Measurements from ENCODE around the gene GUCY1A2.
"Not testable (repeated sequence)": the region's sequence is repeated elsewhere in the genome, so short reads cannot be mapped to it uniquely, and the experiment has no call there.

Gene GUCY1A2

GRCh38 chr11:106785913-106786650, 232.2 kb downstream of the GUCY1A2 start:
- H3K27ac ChIP-seq: no peak overlapping the region
- TF ChIP-seq, protein P1, sequence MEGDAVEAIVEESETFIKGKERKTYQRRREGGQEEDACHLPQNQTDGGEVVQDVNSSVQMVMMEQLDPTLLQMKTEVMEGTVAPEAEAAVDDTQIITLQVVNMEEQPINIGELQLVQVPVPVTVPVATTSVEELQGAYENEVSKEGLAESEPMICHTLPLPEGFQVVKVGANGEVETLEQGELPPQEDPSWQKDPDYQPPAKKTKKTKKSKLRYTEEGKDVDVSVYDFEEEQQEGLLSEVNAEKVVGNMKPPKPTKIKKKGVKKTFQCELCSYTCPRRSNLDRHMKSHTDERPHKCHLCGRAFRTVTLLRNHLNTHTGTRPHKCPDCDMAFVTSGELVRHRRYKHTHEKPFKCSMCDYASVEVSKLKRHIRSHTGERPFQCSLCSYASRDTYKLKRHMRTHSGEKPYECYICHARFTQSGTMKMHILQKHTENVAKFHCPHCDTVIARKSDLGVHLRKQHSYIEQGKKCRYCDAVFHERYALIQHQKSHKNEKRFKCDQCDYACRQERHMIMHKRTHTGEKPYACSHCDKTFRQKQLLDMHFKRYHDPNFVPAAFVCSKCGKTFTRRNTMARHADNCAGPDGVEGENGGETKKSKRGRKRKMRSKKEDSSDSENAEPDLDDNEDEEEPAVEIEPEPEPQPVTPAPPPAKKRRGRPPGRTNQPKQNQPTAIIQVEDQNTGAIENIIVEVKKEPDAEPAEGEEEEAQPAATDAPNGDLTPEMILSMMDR (conservative IDR thresholded peaks at IDR 0.05): no peak

- not testable (repeated sequence) for H3K27ac ChIP-seq
These were observed 241.0 kb downstream of the GUCY1A2 start for GRCh38 chr11:106777302-106777701.

DNA sequence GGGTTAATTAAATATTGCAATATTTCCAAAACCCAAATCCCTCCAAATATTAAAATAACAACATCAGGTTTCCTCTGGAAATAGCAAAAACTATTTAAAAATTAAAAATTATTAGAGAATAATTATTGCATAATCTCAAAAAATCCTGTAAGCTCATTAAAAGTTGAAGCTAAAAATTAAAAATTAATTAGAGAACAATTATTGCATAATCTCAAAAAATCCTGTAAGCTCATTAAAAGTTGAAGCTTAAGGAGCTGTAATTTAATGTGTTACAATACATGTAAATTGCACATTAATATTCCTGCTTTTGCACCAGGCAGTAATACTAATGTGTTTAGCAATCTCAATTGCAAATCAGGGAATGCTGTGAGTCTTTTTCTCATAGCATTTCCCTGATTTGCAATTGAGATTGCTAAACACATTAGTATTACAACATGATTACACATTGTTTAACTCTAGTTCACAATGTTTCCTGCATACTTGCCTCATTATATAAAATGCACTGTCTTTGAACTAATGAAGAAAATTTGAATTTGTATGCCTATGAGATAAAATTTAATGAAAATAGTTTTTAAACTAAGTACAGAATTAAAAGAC, 247.7 kb downstream of the GUCY1A2 start:
- no peak overlapping the region for H3K27ac ChIP-seq
- no peak for TF ChIP-seq ZFX (IDR thresholded peaks at IDR 0.05)
- TF ChIP-seq, protein P1 (conservative IDR thresholded peaks at IDR 0.05): no peak

- H3K27ac ChIP-seq: no peak overlapping the region
- TF ChIP-seq ZFX (IDR thresholded peaks at IDR 0.05): no peak
- TF ChIP-seq, protein P1 (conservative IDR thresholded peaks at IDR 0.05): no peak
These were observed 252.6 kb downstream of the GUCY1A2 start for GRCh38 chr11:106765469-106766258.

GRCh38 chr11:106763501-106763900, 254.8 kb downstream of the GUCY1A2 start:
- TF ChIP-seq, protein P1 (conservative IDR thresholded peaks at IDR 0.05): no peak
- no peak for TF ChIP-seq ZFX (IDR thresholded peaks at IDR 0.05)
- H3K27ac ChIP-seq: no peak overlapping the region

GRCh38 chr11:106761745-106762144, 256.5 kb downstream of the GUCY1A2 start:
- TF ChIP-seq, protein P1 (conservative IDR thresholded peaks at IDR 0.05): no peak
- no peak for TF ChIP-seq ZFX (IDR thresholded peaks at IDR 0.05)
- H3K27ac ChIP-seq: no peak overlapping the region

DNA sequence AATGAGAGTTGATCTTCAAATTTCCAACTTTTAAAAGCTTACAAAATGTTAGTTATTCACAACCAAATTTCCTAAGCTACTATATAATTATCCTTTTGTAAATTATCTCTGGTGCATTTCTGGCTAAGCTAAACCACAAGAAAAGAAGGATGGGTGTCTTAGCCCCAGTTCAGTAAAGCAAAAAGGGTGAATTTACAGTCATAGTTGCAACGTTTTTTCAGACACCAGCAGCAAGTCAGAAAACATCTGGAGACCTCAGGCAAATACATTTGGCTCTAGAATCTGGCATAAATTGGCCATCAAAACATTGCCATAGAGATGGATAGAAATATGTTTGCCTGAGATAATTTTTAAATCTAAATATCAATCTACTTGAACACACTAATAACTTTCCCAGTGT, 257.0 kb downstream of the GUCY1A2 start:
- TF ChIP-seq ZFX (IDR thresholded peaks at IDR 0.05): no peak
- TF ChIP-seq, protein P1 (conservative IDR thresholded peaks at IDR 0.05): no peak
- H3K27ac ChIP-seq: no peak overlapping the region
